H1 (cell line): ENCODE results near the gene NCAPD2. TPM values are rescaled to one million over a fixed set of nuclear protein-coding genes. Genes with fewer than 3 reads are reported as not detected.

Experiments
- CTCF ChIA-PET: fragments of 300-600 bp; sonication (Branson Sonifier 250); formaldehyde crosslinking; loops from one replicate; lab custom pipeline; 2021; ENCODE audit not compliant: partially characterized antibody; lab: Charles Lee
- POLR2A ChIA-PET: fragments of 300-600 bp; sonication (Branson Sonifier 250); formaldehyde crosslinking; loops from one replicate; lab custom pipeline; 2021; ENCODE audit warnings: inconsistent platforms; ENCODE audit not compliant: partially characterized antibody; lab: Charles Lee
- DNase-seq, 2 experiments: peaks; one replicate each; pipeline versions ENCODE4 v3.0.0 to v3.0.0-alpha.2; 2010 to 2022; ENCODE audit warnings: low spot score in 2 of 2, low read depth in 1 of 2, mixed read lengths in 1 of 2
- FAIRE-seq: peaks from 2 replicates; lab custom pipeline; 2011; peaks lifted over from hg19 to GRCh38; lab: Jason Lieb, UNC
- H2AFZ ChIP-seq: 2 replicates; pipeline ENCODE4 v1.8.1; 2012; ENCODE audit warnings: low read length, inconsistent platforms
- H2AK5ac ChIP-seq: 2 replicates; pipeline ENCODE4 v1.6.1; 2013; ENCODE audit warnings: low read depth, low read length
- H2BK120ac ChIP-seq: replicated peaks from 2 replicates; pipeline ENCODE3; 2013; ENCODE audit warnings: low read depth, low read length, inconsistent platforms
- H2BK12ac ChIP-seq: 2 replicates; pipeline ENCODE4 v1.6.1; 2013; ENCODE audit warnings: low read depth, low read length
- H2BK15ac ChIP-seq: 2 replicates; pipeline ENCODE4 v1.6.1; 2013; ENCODE audit warnings: low read length
- H2BK20ac ChIP-seq: 2 replicates; pipeline ENCODE4 v1.6.1; 2013; ENCODE audit warnings: low read length
- H2BK5ac ChIP-seq: 2 replicates; pipeline ENCODE4 v1.6.1; 2013; ENCODE audit warnings: low read depth, low read length
- H3K14ac ChIP-seq: 2 replicates; pipeline ENCODE4 v1.6.1; 2013; ENCODE audit warnings: inconsistent platforms; ENCODE audit not compliant: insufficient read length
- H3K18ac ChIP-seq: 2 replicates; pipeline ENCODE4 v1.6.1; 2013; ENCODE audit warnings: low read length; ENCODE audit errors: extremely low read depth
- H3K23ac ChIP-seq: 2 replicates; pipeline ENCODE4 v1.6.1; 2013; ENCODE audit warnings: inconsistent platforms; ENCODE audit not compliant: insufficient read length
- H3K23me2 ChIP-seq: 2 replicates; pipeline ENCODE4 v1.6.1; 2013; ENCODE audit warnings: low read depth, low read length
- H3K27ac ChIP-seq: 2 replicates; pipeline ENCODE4 v1.6.1; 2011; ENCODE audit warnings: low read depth, low read length, inconsistent platforms
- H3K27me3 ChIP-seq, 4 experiments: replicated peaks in 1 of 4; 1 replicate in 1 of 4; 2 replicates in 3 of 4; pipeline versions ENCODE4 v1.6.1 to v1.8.1; 2011 to 2013; ENCODE audit warnings: low read length in 3 of 4, mild to moderate bottlenecking in 3 of 4, inconsistent platforms in 2 of 4, mixed read lengths in 2 of 4, moderate library complexity in 1 of 4; ENCODE audit not compliant: control insufficient read depth in 3 of 4, insufficient read depth in 3 of 4; ENCODE audit errors: extremely low read depth in 1 of 4
- H3K36me3 ChIP-seq, 4 experiments: 2 replicates each; pipeline versions ENCODE4 v1.6.1 to v1.8.1; 2011 to 2013; ENCODE audit warnings: mild to moderate bottlenecking in 4 of 4, low read length in 3 of 4, moderate library complexity in 2 of 4, control low read depth in 1 of 4, inconsistent platforms in 1 of 4; ENCODE audit not compliant: insufficient read depth in 4 of 4, control insufficient read depth in 2 of 4
- H3K4ac ChIP-seq: replicated peaks from 2 replicates; pipeline ENCODE3; 2013; ENCODE audit warnings: low read length, low read depth, mixed read lengths, inconsistent platforms; ENCODE audit not compliant: insufficient read length
- H3K4me1 ChIP-seq, 4 experiments: replicated peaks in 1 of 4; 1 replicate in 1 of 4; 2 replicates in 3 of 4; pipeline versions ENCODE4 v1.6.1 to v1.8.1; 2011 to 2013; ENCODE audit warnings: low read length in 3 of 4, inconsistent platforms in 2 of 4, mixed read lengths in 1 of 4; ENCODE audit not compliant: insufficient read depth in 4 of 4, control insufficient read depth in 3 of 4
- H3K4me2 ChIP-seq, 2 experiments: 2 replicates each; pipeline versions ENCODE4 v1.6.1 to v1.8.1; 2011 to 2013; ENCODE audit warnings: low read depth in 2 of 2, low read length in 2 of 2, control low read depth in 1 of 2, inconsistent platforms in 1 of 2, mild to moderate bottlenecking in 1 of 2; ENCODE audit not compliant: insufficient read depth in 1 of 2
- H3K4me3 ChIP-seq, 4 experiments: fragments of 200-600, 300-600 bp in 1 of 4; sonication (generic), shearing (Covaris generic), sonication (Bioruptor Twin) in 1 of 4; 2 replicates each; pipeline versions ENCODE4 v1.5.1 to v1.8.1; 2011 to 2016; ENCODE audit warnings: low read length in 4 of 4, low read depth in 3 of 4, control low read depth in 2 of 4, inconsistent platforms in 2 of 4, mild to moderate bottlenecking in 2 of 4, mixed read lengths in 1 of 4, moderate library complexity in 1 of 4; ENCODE audit not compliant: insufficient read depth in 2 of 4; ENCODE audit errors: extremely low read depth in 1 of 4
- H3K56ac ChIP-seq: replicated peaks from 2 replicates; pipeline ENCODE3; 2013; ENCODE audit warnings: low read depth, mild to moderate bottlenecking, mixed read lengths, low read length, inconsistent platforms; ENCODE audit not compliant: insufficient read length
- H3K79me1 ChIP-seq: 2 replicates; pipeline ENCODE4 v1.6.1; 2013; ENCODE audit warnings: low read depth, low read length, control low read depth
- H3K79me2 ChIP-seq, 2 experiments: 2 replicates each; pipeline versions ENCODE4 v1.6.1 to v1.8.1; 2012 to 2013; ENCODE audit warnings: low read length in 2 of 2, mild to moderate bottlenecking in 2 of 2, inconsistent platforms in 1 of 2; ENCODE audit not compliant: insufficient read depth in 2 of 2, control insufficient read depth in 1 of 2
- H3K9ac ChIP-seq, 4 experiments: replicated peaks in 1 of 4; 1 replicate in 1 of 4; 2 replicates in 3 of 4; pipeline versions ENCODE4 v1.6.1 to v1.8.1; 2011 to 2013; ENCODE audit warnings: low read depth in 3 of 4, low read length in 3 of 4, control low read depth in 2 of 4, mild to moderate bottlenecking in 2 of 4, moderate library complexity in 2 of 4, inconsistent platforms in 1 of 4; ENCODE audit errors: extremely low read depth in 1 of 4
- H3K9me3 ChIP-seq, 2 experiments: 2 replicates each; pipeline versions ENCODE4 v1.6.1 to v1.8.1; 2012 to 2013; ENCODE audit warnings: mild to moderate bottlenecking in 2 of 2, moderate library complexity in 2 of 2, control low read depth in 1 of 2, inconsistent platforms in 1 of 2, low read depth in 1 of 2, low read length in 1 of 2, mixed read lengths in 1 of 2; ENCODE audit not compliant: insufficient read depth in 2 of 2
- H4K20me1 ChIP-seq, 2 experiments: replicated peaks in 1 of 2; 2 replicates each; pipeline versions ENCODE3 to v1.8.1; 2011 to 2013; ENCODE audit warnings: inconsistent platforms in 2 of 2, low read length in 2 of 2, mild to moderate bottlenecking in 1 of 2; ENCODE audit not compliant: insufficient read depth in 2 of 2, control insufficient read depth in 1 of 2
- H4K5ac ChIP-seq: 2 replicates; pipeline ENCODE4 v1.6.1; 2013; ENCODE audit warnings: low read length, low read depth, mixed read lengths, inconsistent platforms; ENCODE audit not compliant: insufficient read length
- H4K8ac ChIP-seq: 2 replicates; pipeline ENCODE4 v1.8.0; 2013; ENCODE audit warnings: mild to moderate bottlenecking, moderate library complexity, low read length, inconsistent platforms; ENCODE audit not compliant: insufficient read depth; ENCODE audit errors: extremely low read depth
- H4K91ac ChIP-seq: replicated peaks from 2 replicates; pipeline ENCODE3; 2013; ENCODE audit warnings: low read length, mixed read lengths, inconsistent platforms; ENCODE audit not compliant: insufficient read length
- EGR1 ChIP-seq: IDR thresholded peaks from 2 replicates; pipeline ENCODE4 v1.6.1; 2011; ENCODE audit warnings: low read depth, low read length, borderline replicate concordance
- RXRA ChIP-seq: IDR thresholded peaks from 2 replicates; pipeline ENCODE4 v1.6.1; 2011; ENCODE audit warnings: low read depth, mild to moderate bottlenecking, low read length, moderate library complexity; ENCODE audit not compliant: insufficient read depth
- SP2 ChIP-seq: IDR thresholded peaks from 2 replicates; pipeline ENCODE4 v1.6.1; 2012; ENCODE audit warnings: mild to moderate bottlenecking, low read length, inconsistent platforms
- TBP ChIP-seq: IDR thresholded peaks from 2 replicates; pipeline ENCODE4 v1.6.1; 2011; ENCODE audit warnings: low read depth, low read length, improper control_type of control experiment
- TCF12 ChIP-seq: IDR thresholded peaks from 2 replicates; pipeline ENCODE4 v1.6.1; 2011; ENCODE audit warnings: low read depth, mild to moderate bottlenecking, low read length
- ZNF274 ChIP-seq: IDR thresholded peaks from 2 replicates; pipeline ENCODE4 v1.7.0; 2012; ENCODE audit warnings: low read length, borderline replicate concordance; ENCODE audit errors: extremely low read depth
- WGBS, 2 experiments: shearing (Covaris generic) in 1 of 2; methylation state at CpG; one replicate each; pipeline versions ENCODE4 v1.1.6 to v1.1.7; 2013 to 2015; ENCODE audit warnings: low lambda C conversion rate in 2 of 2, mixed read lengths in 2 of 2, inconsistent platforms in 1 of 2, low coverage in 1 of 2, missing lambda C conversion rate in 1 of 2; ENCODE audit not compliant: insufficient replicate concordance in 2 of 2, insufficient coverage in 1 of 2, insufficient read length in 1 of 2; ENCODE audit errors: extremely low coverage in 1 of 2, missing lambda C conversion rate in 1 of 2; 5-methylcytosine and 5-hydroxymethylcytosine counted together
- polyA plus RNA-seq, 7 experiments: library from polyadenylated mRNA; depleted of rRNA in 3 of 7; stranded (reverse) in 5 of 7; unstranded in 2 of 7; fragments of >200 nt in 5 of 7; fragments of 200-250 nt in 2 of 7; gene quantifications; 1 replicate in 5 of 7; 2 replicates in 1 of 7; 4 replicates in 1 of 7; pipeline versions ENCODE4 v1.2.1 to v1.2.3, GENCODE V29; 2011 to 2013; ENCODE audit warnings: missing spikeins in 2 of 7, mixed read lengths in 2 of 7
- total RNA-seq: library from RNA; stranded (reverse); fragmentation: NEBNext Ultra II Directional; extraction: Animal tissue kit (Norgen Biotek cat#: 25700); gene quantifications from 2 replicates; pipeline ENCODE4 v1.2.1, GENCODE V29; 2021

Gene NCAPD2
- total and polyA plus RNA-seq, 2 of the 8 experiments (the other 6 are each of a cell fraction or from before 2014, with no cell fraction given) = 55.8 to 132 TPM

DNA sequence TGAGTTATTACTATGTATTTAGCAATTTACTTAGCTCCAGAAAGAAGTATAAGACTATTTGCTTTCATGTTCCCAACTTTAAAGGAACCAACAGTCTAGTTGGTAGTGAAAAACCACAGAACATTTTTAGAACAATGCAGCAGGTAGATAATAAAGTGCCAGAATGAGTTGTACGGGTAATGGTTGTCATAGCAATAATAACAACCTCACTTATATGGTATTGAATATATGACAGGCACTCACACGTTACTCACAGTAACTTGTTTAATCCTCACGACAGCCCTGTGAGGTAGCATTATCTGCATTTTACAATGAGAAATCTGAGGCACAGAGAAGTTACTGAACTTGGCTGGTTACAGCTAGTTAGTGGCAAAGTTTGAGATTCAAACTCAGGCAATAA lies 29.8 kb downstream of the NCAPD2 start:
- DNase-seq = no peak
- ChIA-PET POLR2A (interaction anchor here (0.7 to 14.8 kb wide), 3 partner anchors 15 to 49 kb away, joined by 3 to 188 read pairs (median 3); partner anchors contain the start of gene GAPDH), CTCF (interaction anchor here (1.0 to 1.4 kb wide), 3 partner anchors 9 to 76 kb away, joined by 3 to 5 read pairs (median 4); no protein-coding TSS in a partner anchor)
- H3K14ac ChIP-seq = no peak overlapping the region
- no peak overlapping the region for H2AFZ ChIP-seq
- H3K23me2 ChIP-seq = peaks cover 1% of the 10 kb centered on the region; the same call in 1 of the 2 replicates
- no peaks in the 10 kb centered on the region for H3K27me3 ChIP-seq
- H2BK5ac ChIP-seq = no peak overlapping the region
- H2BK12ac ChIP-seq = no peak overlapping the region
- H2BK20ac ChIP-seq = no peak overlapping the region
- H3K4ac ChIP-seq = no peak overlapping the region
- H3K4me1 ChIP-seq = peaks cover 0 to 1% (median 0%) of the 10 kb centered on the region in 4 experiments; a peak in 1 of 7 replicates
- no peak overlapping the region for H3K9ac ChIP-seq
- H3K79me2 ChIP-seq = no peaks in the 10 kb centered on the region
- no peak overlapping the region for H3K4me2 ChIP-seq
- no peak overlapping the region for H3K23ac ChIP-seq
- peaks cover 65 to 95% (median 88%) of the 10 kb centered on the region in 4 experiments for H3K36me3 ChIP-seq
- no peak overlapping the region for H4K91ac ChIP-seq
- H3K4me3 ChIP-seq = no peak overlapping the region
- H2AK5ac ChIP-seq = no peak overlapping the region
- no peaks in the 10 kb centered on the region for H3K9me3 ChIP-seq
- H4K20me1 ChIP-seq = peaks cover 3 to 8% of the 10 kb centered on the region in 2 experiments
- no peak overlapping the region for H4K8ac ChIP-seq
- H3K56ac ChIP-seq = no peak overlapping the region
- no peak overlapping the region for H2BK15ac ChIP-seq
- no peak overlapping the region for H4K5ac ChIP-seq
- no peak for FAIRE-seq
- no peak for TF ChIP-seq TBP
- TF ChIP-seq ZNF274 = no peak
- no peak for TF ChIP-seq RXRA
- TF ChIP-seq EGR1 = no peak
- no peak for TF ChIP-seq SP2
- no peak for TF ChIP-seq TCF12
- no peaks in the 10 kb centered on the region for H3K79me1 ChIP-seq
- no peak overlapping the region for H3K18ac ChIP-seq
- 87% methylated on average over 3 of the region's 3 CpGs; no CpG with 5 or more reads in 1 of the 2 experiments for WGBS, 2 experiments
- H2BK120ac ChIP-seq = no peak overlapping the region
- H3K27ac ChIP-seq = no peak overlapping the region
